ENCODE results near the gene KLK12.
"Not testable (repeated sequence)": the region's sequence is repeated elsewhere in the genome, so short reads cannot be mapped to it uniquely, and the experiment has no call there.

The KLK12 gene

GRCh38 chr19:51012661-51013190, 22.1 kb downstream of the KLK12 start:
- no peak for DNase-seq

GRCh38 chr19:51010066-51010795, 24.6 kb downstream of the KLK12 start:
- DNase-seq = no peak

DNA sequence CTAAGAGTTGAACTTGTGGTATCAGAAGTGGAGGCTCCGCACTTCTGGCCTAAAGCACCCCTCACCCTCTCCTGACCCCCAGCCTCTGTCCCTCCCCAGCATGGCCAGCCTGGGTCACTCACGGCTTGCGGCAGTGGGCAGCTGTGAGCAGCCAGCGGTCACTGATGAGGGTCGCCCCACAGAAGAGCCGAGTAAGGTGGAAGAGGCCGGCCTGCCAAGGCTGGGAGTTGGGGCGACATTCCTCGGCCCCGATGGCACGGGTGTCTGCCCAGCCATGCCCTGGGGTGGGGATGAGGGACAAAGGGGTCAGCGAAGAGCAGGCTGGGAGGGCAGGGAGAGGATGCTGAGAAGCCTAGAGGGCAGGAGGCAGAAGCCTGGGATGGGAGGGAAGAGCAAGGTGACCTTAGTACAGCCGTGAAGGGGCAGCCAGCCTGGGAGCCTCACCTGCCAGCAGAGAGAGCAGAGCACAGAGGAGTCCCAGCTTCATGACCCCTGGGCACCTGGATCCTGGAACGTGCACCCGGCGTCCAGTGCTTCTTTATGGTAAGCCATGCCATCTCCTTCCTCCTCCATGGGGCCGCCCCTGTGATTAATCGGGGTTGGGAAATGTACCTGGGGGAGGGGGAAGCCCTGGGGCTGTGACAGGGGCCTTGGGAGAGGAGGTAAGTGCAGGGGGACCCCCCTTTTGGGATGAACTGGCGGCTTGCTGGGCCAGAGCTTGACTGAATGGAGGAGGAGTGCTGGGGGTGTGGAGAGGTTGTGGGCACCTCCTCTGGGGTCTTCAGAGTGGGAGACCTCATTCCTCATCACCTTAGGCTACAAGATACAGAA, 25.5 kb downstream of the KLK12 start:
- DNase-seq = no peak

DNA sequence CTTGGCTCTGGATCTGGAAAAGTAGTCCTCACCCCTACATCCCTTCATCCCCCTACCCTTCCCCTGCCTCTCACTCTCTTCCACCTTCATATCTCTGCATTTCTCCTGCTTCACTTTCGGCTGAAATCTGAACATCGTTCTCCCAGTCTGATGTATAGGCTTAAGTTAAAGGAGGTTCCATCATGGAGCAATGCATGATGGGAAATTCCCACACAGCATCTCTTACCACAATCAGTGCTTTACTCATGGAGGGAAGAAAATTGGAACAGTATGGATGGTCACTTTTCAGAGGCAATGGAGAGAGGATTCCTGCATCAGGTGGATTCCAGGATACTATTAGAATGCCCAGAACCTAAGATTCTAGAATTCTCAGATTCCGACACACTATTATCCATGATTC, 27.3 kb downstream of the KLK12 start:
- DNase-seq = no peak

DNA sequence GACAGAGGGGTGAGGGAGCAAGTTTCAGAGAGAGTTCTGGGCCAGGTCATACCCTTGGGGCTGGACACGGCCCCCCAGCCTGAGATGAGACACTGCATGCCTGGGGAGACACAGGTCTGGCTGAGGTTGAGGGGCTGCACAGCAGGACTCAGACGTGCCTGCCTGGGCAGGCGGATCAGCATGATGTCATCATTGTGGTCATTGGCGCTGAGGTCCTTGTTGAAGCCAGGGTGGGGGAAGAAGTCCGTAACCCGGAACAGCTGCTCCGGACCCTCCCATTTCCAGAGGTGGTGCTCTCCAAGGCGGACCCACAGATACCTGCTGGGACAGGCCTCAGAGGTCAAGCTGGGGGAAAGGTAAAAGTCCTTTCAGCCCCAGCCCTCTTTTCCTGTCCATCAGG, 28.4 kb downstream of the KLK12 start:
- DNase-seq = no peak

DNA sequence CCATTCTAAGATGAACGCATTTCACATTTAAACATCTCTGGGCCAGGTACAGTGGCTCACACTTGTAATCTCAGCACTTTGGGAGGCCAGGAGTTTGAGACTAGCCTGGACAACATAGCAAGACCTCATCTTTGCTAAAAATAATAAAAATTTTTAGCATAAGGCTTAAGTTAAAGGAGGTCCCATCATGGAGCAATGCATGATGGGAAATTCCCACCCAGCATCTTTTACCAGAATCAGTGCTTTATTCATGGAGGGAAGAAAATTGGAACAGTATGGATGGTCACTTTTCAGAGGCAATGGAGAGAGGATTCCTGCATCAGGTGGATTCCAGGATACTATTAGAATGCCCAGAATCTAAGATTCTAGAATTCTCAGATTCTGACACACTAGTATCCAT, 29.6 kb downstream of the KLK12 start:
- DNase-seq = no peak

DNA sequence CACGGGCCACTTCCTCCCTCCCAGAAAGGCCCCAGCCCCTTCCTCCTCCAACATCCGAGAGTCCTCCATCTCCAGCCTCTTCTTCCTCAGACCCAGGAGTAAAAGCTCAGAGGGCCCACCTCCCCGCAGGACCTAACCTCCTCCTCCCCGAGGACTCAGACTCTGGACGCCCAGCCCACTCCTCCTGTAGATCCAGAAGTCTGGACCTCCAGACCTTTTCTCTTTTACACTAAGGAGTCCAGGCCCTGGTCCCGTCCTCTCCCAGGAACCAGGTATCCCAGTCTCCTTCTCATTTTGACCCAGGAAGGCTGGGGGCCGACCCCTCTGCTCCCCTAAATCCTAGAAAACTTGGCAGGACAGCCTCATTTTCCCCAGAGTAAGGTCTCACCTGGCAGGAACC, 31.5 kb downstream of the KLK12 start:
- DNase-seq = no peak

- peak; percentile 47 for DNase-seq
Measured at GRCh38 chr19:51002542-51003311, 32.1 kb downstream of the KLK12 start.

- DNase-seq = no peak
Measured at GRCh38 chr19:51002089-51002532, 32.7 kb downstream of the KLK12 start.

DNA sequence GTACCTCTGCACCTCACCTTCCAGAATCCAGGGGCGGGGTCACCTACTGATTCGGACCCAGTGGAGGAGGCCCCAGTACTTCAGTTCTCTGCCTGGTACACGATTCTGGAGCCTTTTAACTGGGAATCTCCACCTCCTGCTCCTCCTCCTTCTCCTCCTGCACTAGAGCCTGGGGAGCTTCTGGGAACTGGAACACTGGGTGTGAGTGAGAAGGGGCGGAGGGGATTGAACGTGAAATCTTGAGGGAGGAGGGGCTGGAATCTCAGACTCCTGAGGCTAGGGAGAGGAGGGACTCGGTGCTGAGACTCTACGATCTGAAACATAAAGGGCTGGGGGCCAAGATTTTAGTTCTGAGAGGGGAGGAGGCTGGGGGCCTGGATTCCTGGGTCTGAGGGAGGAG, 33.3 kb downstream of the KLK12 start, which contains the start of gene KLK8:
TSS of gene KLK8 (minus strand) at position 90 of the 400 bp plus-strand sequence. CDS start 437 bp downstream, outside the sequence.
- DNase-seq = no peak

- DNase-seq = no peak
Measured at GRCh38 chr19:51000981-51001380, 33.8 kb downstream of the KLK12 start.

- no peak for DNase-seq
Measured at GRCh38 chr19:51000426-51000825, 34.4 kb downstream of the KLK12 start.

- no peak for DNase-seq
Measured at GRCh38 chr19:50998686-50999085, 36.1 kb downstream of the KLK12 start.

DNA sequence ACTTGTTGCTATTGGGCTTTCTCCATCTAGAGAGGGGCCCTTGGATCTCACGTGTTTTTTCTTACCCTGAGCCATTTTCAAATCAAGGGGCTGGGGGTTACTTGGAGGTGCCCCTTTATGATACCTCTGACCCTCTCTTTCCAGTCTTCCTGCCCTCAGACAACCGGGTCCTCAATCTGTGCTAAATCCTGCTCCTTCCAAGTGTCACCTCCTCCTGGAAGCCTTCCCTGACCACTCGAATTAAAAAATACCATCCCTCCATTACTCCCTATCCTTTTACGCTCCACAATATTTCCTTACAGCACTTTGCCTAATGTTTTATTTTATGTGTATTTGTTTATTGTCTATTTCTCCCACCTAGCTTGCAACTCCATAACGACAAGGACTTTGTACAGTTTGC, 36.7 kb downstream of the KLK12 start:
- no peak for DNase-seq

DNA sequence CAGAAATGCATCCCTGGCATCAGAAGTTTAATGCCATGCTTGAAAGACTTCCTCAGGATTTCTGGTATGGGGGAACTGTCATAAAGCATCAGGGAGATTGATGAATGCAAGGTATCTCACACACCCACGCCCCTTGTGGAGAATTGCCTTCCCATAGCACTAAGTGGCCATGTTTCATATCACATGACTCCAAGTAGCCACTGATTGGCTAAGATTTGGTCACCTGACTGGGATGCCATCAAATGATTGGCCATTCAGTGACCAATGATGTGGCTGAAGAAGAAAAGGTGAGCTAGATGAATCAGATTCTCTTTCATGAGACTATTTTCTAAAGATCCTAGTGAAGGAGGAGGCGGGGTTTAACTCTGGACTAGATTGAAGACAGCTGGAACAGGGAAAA, 40.7 kb downstream of the KLK12 start:
- no peak for DNase-seq

GRCh38 chr19:50992666-50993035, 42.2 kb downstream of the KLK12 start:
- no peak for DNase-seq

- DNase-seq = not testable (repeated sequence)
Measured at GRCh38 chr19:50984416-50984815, 50.4 kb downstream of the KLK12 start.

DNA sequence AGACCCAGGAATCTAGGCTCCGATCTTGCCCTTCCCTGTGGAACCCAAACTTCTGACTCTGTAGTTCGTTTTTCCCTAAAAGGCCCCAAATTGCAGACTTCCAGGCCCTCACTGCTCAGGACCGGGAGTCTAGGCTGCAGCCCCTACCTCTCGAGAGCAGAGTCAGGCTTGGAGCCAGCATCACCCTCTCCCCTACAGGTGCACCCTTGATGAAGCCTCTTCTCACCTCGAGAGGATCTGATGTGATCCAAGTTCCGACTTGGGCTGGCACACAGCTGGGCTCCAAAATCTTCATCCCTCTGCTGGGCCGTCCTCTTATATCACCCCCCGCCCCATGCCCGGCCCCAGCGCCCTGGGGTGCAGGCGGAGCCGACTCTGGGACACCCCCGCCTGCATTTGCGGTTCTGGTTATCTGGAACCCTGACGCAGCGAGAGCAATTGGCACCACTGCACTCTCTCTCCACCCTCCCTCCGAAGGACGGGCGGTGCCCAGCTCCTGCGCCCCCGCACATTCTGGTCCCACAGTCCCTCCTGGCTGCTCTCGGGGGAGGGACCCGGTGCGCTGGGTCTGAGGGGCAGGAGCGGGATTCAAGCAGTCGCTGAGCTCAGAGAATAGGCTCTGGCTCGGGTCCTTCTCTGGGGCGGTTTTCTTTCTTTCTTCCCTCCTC, 51.0 kb downstream of the KLK12 start, which contains the start of gene KLK7:
TSS of gene KLK7 (minus strand) at position 293 of the 668 bp plus-strand sequence. CDS start 1,518 bp downstream, outside the sequence.
- no peak for DNase-seq

GRCh38 chr19:50982186-50982585, 52.6 kb downstream of the KLK12 start:
- DNase-seq = no peak

DNA sequence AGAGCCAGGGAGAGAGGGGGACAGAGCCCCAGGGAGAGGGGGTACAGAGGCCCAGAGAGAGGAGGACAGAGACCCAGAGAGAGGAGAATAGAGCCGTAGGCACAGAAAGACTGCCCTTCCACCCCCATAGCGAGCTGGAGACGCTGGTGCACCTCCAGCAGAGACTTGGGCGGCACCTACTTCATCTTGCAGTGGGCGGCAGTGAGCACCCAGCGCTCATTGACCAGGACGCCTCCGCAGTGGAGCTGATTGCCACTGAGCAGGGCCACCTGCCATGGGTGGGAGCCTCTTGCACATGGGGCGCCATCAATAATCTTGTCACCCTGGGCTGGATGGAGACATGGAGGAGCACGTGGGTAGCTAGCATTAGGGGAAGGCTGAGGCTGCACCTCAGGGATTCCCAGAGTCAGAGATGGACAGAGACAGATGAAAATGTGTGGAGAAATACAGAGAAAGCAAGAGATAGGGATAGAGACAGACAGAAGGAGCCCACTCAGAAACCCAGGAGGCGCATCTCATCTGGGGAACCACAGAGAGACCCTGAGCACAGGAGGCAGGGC, 53.1 kb downstream of the KLK12 start:
- no peak for DNase-seq

GRCh38 chr19:50980208-50980607, 54.6 kb downstream of the KLK12 start:
- DNase-seq = no peak

GRCh38 chr19:50979758-50980157, 55.0 kb downstream of the KLK12 start:
- DNase-seq = no peak

Measured in NCI-H1436 (cell line).